GM13977 (cell line): ENCODE data around the gene FHL2.

ENCODE experiments used
- DNase-seq: peaks from one replicate; pipeline ENCODE4 v3.0.0; 2012; ENCODE audit warnings: low spot score
- CTCF ChIP-seq: IDR thresholded peaks from 2 replicates; pipeline ENCODE4 v1.5.1; 2012; ENCODE audit warnings: mild to moderate bottlenecking, control low read depth; ENCODE audit not compliant: insufficient read depth; ENCODE audit errors: extremely low read depth, missing control alignments
- in situ Hi-C: fragments of 300-500 bp; cut with MboI; formaldehyde crosslinking; loops from one replicate; pipeline ENCODE4 v1.12.0; 2022; ENCODE audit warnings: low sequenced_read_pairs, low pct_unique_long_range_greater_than_20kb, mixed read lengths, inconsistent platforms; ENCODE audit not compliant: unreplicated experiment

FHL2 gene

GRCh38 chr2:105400138-105400540 is 1.3 kb upstream of the FHL2 start:
- no peak for TF ChIP-seq CTCF
- no peak for DNase-seq
- in situ Hi-C loops = no loop called here

DNA sequence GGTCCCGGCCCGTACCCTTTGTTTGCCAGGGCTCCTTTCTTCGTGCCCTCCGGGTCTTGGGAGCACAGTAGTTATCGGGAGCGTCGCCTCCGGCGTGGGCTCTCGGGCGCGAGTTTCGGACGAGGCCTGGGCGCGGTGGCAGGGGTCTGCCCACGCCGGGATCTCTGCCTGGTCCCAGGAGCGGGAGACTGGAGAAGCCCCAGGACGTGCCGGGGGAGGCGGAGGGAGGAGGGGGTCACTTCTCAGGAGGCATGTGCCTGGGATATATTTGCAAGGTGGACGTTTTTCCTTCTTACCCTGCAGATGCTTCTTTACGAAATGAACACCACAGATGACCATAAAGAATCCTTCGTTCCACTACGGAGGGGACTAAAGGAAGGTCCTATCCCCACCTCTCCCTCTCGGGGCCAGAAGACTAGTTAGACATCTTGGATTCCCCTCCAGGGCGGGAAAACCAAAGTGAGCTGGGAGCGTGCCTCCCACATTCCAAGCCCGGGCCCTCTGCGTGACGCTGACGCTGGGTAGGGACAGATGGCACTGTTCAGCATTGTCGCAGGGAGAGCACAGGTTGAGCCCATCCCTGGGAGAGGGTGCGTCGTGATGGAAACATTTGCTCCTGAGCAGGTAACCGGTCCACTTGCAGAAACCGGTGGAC is 483 bp upstream of the FHL2 start:
- in situ Hi-C loops = no loop called here

GRCh38 chr2:105397953-105398335 is 907 bp downstream of the FHL2 start:
- no peak for DNase-seq
- no peak for TF ChIP-seq CTCF
- in situ Hi-C loops = no loop called here

More for the DNA sequence above, 483 bp upstream of the FHL2 start:
- peak; percentile 27 for DNase-seq
- TF ChIP-seq CTCF = no peak

- in situ Hi-C loops = no loop called here
- DNase-seq = no peak
- no peak for TF ChIP-seq CTCF
Observed at GRCh38 chr2:105397025-105397722, 1.7 kb downstream of the FHL2 start.

GRCh38 chr2:105396254-105397024 is 2.4 kb downstream of the FHL2 start:
- in situ Hi-C loops = no loop called here
- no peak for DNase-seq
- TF ChIP-seq CTCF = no peak

- in situ Hi-C loops = no loop called here
- TF ChIP-seq CTCF = no peak
- no peak for DNase-seq
Observed at GRCh38 chr2:105395691-105396090, 3.2 kb downstream of the FHL2 start.
